Measurements from ENCODE around the gene HSD17B4.
"Not testable (repeated sequence)": the region's sequence is repeated elsewhere in the genome, so short reads cannot be mapped to it uniquely, and the experiment has no call there.

Gene HSD17B4

GRCh38 chr5:119452373-119453039, at the start of gene HSD17B4:
Gene HSD17B4, plus strand, starts transcription at chr5:119452497. Its CDS starts 79 bp downstream, at chr5:119452576.
- H3K27ac ChIP-seq (ENCODE audit: low read length): peak within 1 kb of the TSS; percentile 29
- H3K4me1 ChIP-seq (ENCODE audit: control insufficient read depth, low read depth, low read length): peaks cover 30% of the 10 kb centered on the region

GRCh38 chr5:119402555-119402954, 49.7 kb upstream of the HSD17B4 start:
- H3K9ac ChIP-seq (ENCODE audit: low read length): peak overlapping the region; percentile 7
- H3K27ac ChIP-seq (ENCODE audit: low read length): no peak overlapping the region
- H3K9me3 ChIP-seq (ENCODE audit: control insufficient read depth, low read depth, low read length): no peaks in the 10 kb centered on the region
- H3K4me3 ChIP-seq (ENCODE audit: low read length): no peak overlapping the region
- H3K27me3 ChIP-seq (ENCODE audit: control insufficient read depth, insufficient read depth, low read length): no peaks in the 10 kb centered on the region
- no peaks in the 10 kb centered on the region for H3K36me3 ChIP-seq (ENCODE audit: control insufficient read depth, low read depth, low read length)
- H3K4me1 ChIP-seq (ENCODE audit: control insufficient read depth, low read depth, low read length): peaks cover 17% of the 10 kb centered on the region

More at GRCh38 chr5:119452373-119453039, at the start of gene HSD17B4:
- Histone ChIP-seq H3K27me3 (ENCODE audit: control insufficient read depth, insufficient read depth, low read length) (no peaks in the 10 kb centered on the region), H3K4me3 (ENCODE audit: low read length) (peak within 1 kb of the TSS; percentile 83), H3K9ac (ENCODE audit: low read length) (peak within 1 kb of the TSS; percentile 73), H3K36me3 (ENCODE audit: control insufficient read depth, low read depth, low read length) (no peaks in the 10 kb centered on the region), H3K9me3 (ENCODE audit: control insufficient read depth, low read depth, low read length) (no peaks in the 10 kb centered on the region)

GRCh38 chr5:119404033-119404432, 48.3 kb upstream of the HSD17B4 start:
- Histone ChIP-seq H3K4me1 (ENCODE audit: control insufficient read depth, low read depth, low read length) (peaks cover 17% of the 10 kb centered on the region), H3K9ac (ENCODE audit: low read length) (no peak overlapping the region)

GRCh38 chr5:119405419-119405818, 46.9 kb upstream of the HSD17B4 start:
- H3K27ac ChIP-seq (ENCODE audit: low read length): no peak overlapping the region
- H3K36me3 ChIP-seq (ENCODE audit: control insufficient read depth, low read depth, low read length): no peaks in the 10 kb centered on the region
- no peaks in the 10 kb centered on the region for H3K9me3 ChIP-seq (ENCODE audit: control insufficient read depth, low read depth, low read length)
- H3K4me1 ChIP-seq (ENCODE audit: control insufficient read depth, low read depth, low read length): peaks cover 17% of the 10 kb centered on the region
- H3K4me3 ChIP-seq (ENCODE audit: low read length): no peak overlapping the region
- H3K9ac ChIP-seq (ENCODE audit: low read length): no peak overlapping the region
- no peaks in the 10 kb centered on the region for H3K27me3 ChIP-seq (ENCODE audit: control insufficient read depth, insufficient read depth, low read length)

More at GRCh38 chr5:119404033-119404432, 48.3 kb upstream of the HSD17B4 start:
- no peaks in the 10 kb centered on the region for H3K27me3 ChIP-seq (ENCODE audit: control insufficient read depth, insufficient read depth, low read length)
- no peaks in the 10 kb centered on the region for H3K36me3 ChIP-seq (ENCODE audit: control insufficient read depth, low read depth, low read length)
- no peak overlapping the region for H3K4me3 ChIP-seq (ENCODE audit: low read length)
- H3K27ac ChIP-seq (ENCODE audit: low read length): no peak overlapping the region
- H3K9me3 ChIP-seq (ENCODE audit: control insufficient read depth, low read depth, low read length): no peaks in the 10 kb centered on the region

- H3K9me3 ChIP-seq (ENCODE audit: control insufficient read depth, low read depth, low read length): no peaks in the 10 kb centered on the region
- H3K4me1 ChIP-seq (ENCODE audit: control insufficient read depth, low read depth, low read length): peaks cover 22% of the 10 kb centered on the region
- H3K27me3 ChIP-seq (ENCODE audit: control insufficient read depth, insufficient read depth, low read length): no peaks in the 10 kb centered on the region
These were observed 45.7 kb upstream of the HSD17B4 start for GRCh38 chr5:119406551-119407110.

GRCh38 chr5:119409235-119409815, 43.0 kb upstream of the HSD17B4 start:
- Histone ChIP-seq H3K4me3 (ENCODE audit: low read length) (no peak overlapping the region), H3K9ac (ENCODE audit: low read length) (no peak overlapping the region), H3K27ac (ENCODE audit: low read length) (no peak overlapping the region), H3K9me3 (ENCODE audit: control insufficient read depth, low read depth, low read length) (no peaks in the 10 kb centered on the region), H3K4me1 (ENCODE audit: control insufficient read depth, low read depth, low read length) (peaks cover 7% of the 10 kb centered on the region), H3K36me3 (ENCODE audit: control insufficient read depth, low read depth, low read length) (no peaks in the 10 kb centered on the region), H3K27me3 (ENCODE audit: control insufficient read depth, insufficient read depth, low read length) (no peaks in the 10 kb centered on the region)

More at GRCh38 chr5:119406551-119407110, 45.7 kb upstream of the HSD17B4 start:
- Histone ChIP-seq H3K27ac (ENCODE audit: low read length) (no peak overlapping the region), H3K4me3 (ENCODE audit: low read length) (no peak overlapping the region), H3K9ac (ENCODE audit: low read length) (no peak overlapping the region), H3K36me3 (ENCODE audit: control insufficient read depth, low read depth, low read length) (no peaks in the 10 kb centered on the region)

GRCh38 chr5:119410448-119411159, 41.7 kb upstream of the HSD17B4 start:
- no peaks in the 10 kb centered on the region for H3K9me3 ChIP-seq (ENCODE audit: control insufficient read depth, low read depth, low read length)
- no peak overlapping the region for H3K9ac ChIP-seq (ENCODE audit: low read length)
- no peaks in the 10 kb centered on the region for H3K27me3 ChIP-seq (ENCODE audit: control insufficient read depth, insufficient read depth, low read length)
- no peak overlapping the region for H3K4me3 ChIP-seq (ENCODE audit: low read length)
- H3K27ac ChIP-seq (ENCODE audit: low read length): no peak overlapping the region
- H3K4me1 ChIP-seq (ENCODE audit: control insufficient read depth, low read depth, low read length): peaks cover 7% of the 10 kb centered on the region
- H3K36me3 ChIP-seq (ENCODE audit: control insufficient read depth, low read depth, low read length): no peaks in the 10 kb centered on the region

GRCh38 chr5:119411361-119412278, 40.7 kb upstream of the HSD17B4 start:
- H3K9me3 ChIP-seq (ENCODE audit: control insufficient read depth, low read depth, low read length): no peaks in the 10 kb centered on the region
- peak overlapping the region; percentile 83 for H3K4me3 ChIP-seq (ENCODE audit: low read length)
- H3K36me3 ChIP-seq (ENCODE audit: control insufficient read depth, low read depth, low read length): no peaks in the 10 kb centered on the region
- no peak overlapping the region for H3K27ac ChIP-seq (ENCODE audit: low read length)
- peak overlapping the region; percentile 51 for H3K9ac ChIP-seq (ENCODE audit: low read length)
- H3K27me3 ChIP-seq (ENCODE audit: control insufficient read depth, insufficient read depth, low read length): no peaks in the 10 kb centered on the region
- peaks cover 7% of the 10 kb centered on the region for H3K4me1 ChIP-seq (ENCODE audit: control insufficient read depth, low read depth, low read length)

- H3K4me3 ChIP-seq (ENCODE audit: low read length): peak overlapping the region; percentile 83
- H3K27ac ChIP-seq (ENCODE audit: low read length): no peak overlapping the region
- peaks cover 7% of the 10 kb centered on the region for H3K4me1 ChIP-seq (ENCODE audit: control insufficient read depth, low read depth, low read length)
- H3K27me3 ChIP-seq (ENCODE audit: control insufficient read depth, insufficient read depth, low read length): no peaks in the 10 kb centered on the region
- H3K36me3 ChIP-seq (ENCODE audit: control insufficient read depth, low read depth, low read length): no peaks in the 10 kb centered on the region
- no peaks in the 10 kb centered on the region for H3K9me3 ChIP-seq (ENCODE audit: control insufficient read depth, low read depth, low read length)
- no peak overlapping the region for H3K9ac ChIP-seq (ENCODE audit: low read length)
These were observed 39.7 kb upstream of the HSD17B4 start for GRCh38 chr5:119412279-119413227.

GRCh38 chr5:119414124-119414734, 38.1 kb upstream of the HSD17B4 start:
- not testable (repeated sequence) for H3K27me3 ChIP-seq (ENCODE audit: control insufficient read depth, insufficient read depth, low read length); H3K36me3 ChIP-seq (ENCODE audit: control insufficient read depth, low read depth, low read length); H3K9me3 ChIP-seq (ENCODE audit: control insufficient read depth, low read depth, low read length); H3K4me3 ChIP-seq (ENCODE audit: low read length); H3K27ac ChIP-seq (ENCODE audit: low read length); H3K9ac ChIP-seq (ENCODE audit: low read length)
- peaks cover 12% of the 10 kb centered on the region for H3K4me1 ChIP-seq (ENCODE audit: control insufficient read depth, low read depth, low read length)
